H1 (cell line): Measurements from ENCODE around the gene BTRC. TPM values are rescaled to one million over a fixed set of nuclear protein-coding genes. Genes with fewer than 3 reads are reported as not detected.

Source experiments
- CTCF ChIA-PET: fragments of 300-600 bp; sonication (Branson Sonifier 250); formaldehyde crosslinking; loops from one replicate; lab custom pipeline; 2021; ENCODE audit not compliant: partially characterized antibody; lab: Charles Lee
- POLR2A ChIA-PET: fragments of 300-600 bp; sonication (Branson Sonifier 250); formaldehyde crosslinking; loops from one replicate; lab custom pipeline; 2021; ENCODE audit warnings: inconsistent platforms; ENCODE audit not compliant: partially characterized antibody; lab: Charles Lee
- DNase-seq, 2 experiments: peaks; one replicate each; pipeline versions ENCODE4 v3.0.0 to v3.0.0-alpha.2; 2010 to 2022; ENCODE audit warnings: low spot score in 2 of 2, low read depth in 1 of 2, mixed read lengths in 1 of 2
- FAIRE-seq: peaks from 2 replicates; lab custom pipeline; 2011; peaks lifted over from hg19 to GRCh38; lab: Jason Lieb, UNC
- H2AFZ ChIP-seq: 2 replicates; pipeline ENCODE4 v1.8.1; 2012; ENCODE audit warnings: low read length, inconsistent platforms
- H2AK5ac ChIP-seq: 2 replicates; pipeline ENCODE4 v1.6.1; 2013; ENCODE audit warnings: low read depth, low read length
- H2BK120ac ChIP-seq: replicated peaks from 2 replicates; pipeline ENCODE3; 2013; ENCODE audit warnings: low read depth, low read length, inconsistent platforms
- H2BK12ac ChIP-seq: 2 replicates; pipeline ENCODE4 v1.6.1; 2013; ENCODE audit warnings: low read depth, low read length
- H2BK15ac ChIP-seq: 2 replicates; pipeline ENCODE4 v1.6.1; 2013; ENCODE audit warnings: low read length
- H2BK20ac ChIP-seq: 2 replicates; pipeline ENCODE4 v1.6.1; 2013; ENCODE audit warnings: low read length
- H2BK5ac ChIP-seq: 2 replicates; pipeline ENCODE4 v1.6.1; 2013; ENCODE audit warnings: low read depth, low read length
- H3K14ac ChIP-seq: 2 replicates; pipeline ENCODE4 v1.6.1; 2013; ENCODE audit warnings: inconsistent platforms; ENCODE audit not compliant: insufficient read length
- H3K18ac ChIP-seq: 2 replicates; pipeline ENCODE4 v1.6.1; 2013; ENCODE audit warnings: low read length; ENCODE audit errors: extremely low read depth
- H3K23ac ChIP-seq: 2 replicates; pipeline ENCODE4 v1.6.1; 2013; ENCODE audit warnings: inconsistent platforms; ENCODE audit not compliant: insufficient read length
- H3K23me2 ChIP-seq: 2 replicates; pipeline ENCODE4 v1.6.1; 2013; ENCODE audit warnings: low read depth, low read length
- H3K27ac ChIP-seq: 2 replicates; pipeline ENCODE4 v1.6.1; 2011; ENCODE audit warnings: low read depth, low read length, inconsistent platforms
- H3K27me3 ChIP-seq, 4 experiments: replicated peaks in 1 of 4; 1 replicate in 1 of 4; 2 replicates in 3 of 4; pipeline versions ENCODE4 v1.6.1 to v1.8.1; 2011 to 2013; ENCODE audit warnings: low read length in 3 of 4, mild to moderate bottlenecking in 3 of 4, inconsistent platforms in 2 of 4, mixed read lengths in 2 of 4, moderate library complexity in 1 of 4; ENCODE audit not compliant: control insufficient read depth in 3 of 4, insufficient read depth in 3 of 4; ENCODE audit errors: extremely low read depth in 1 of 4
- H3K36me3 ChIP-seq, 4 experiments: 2 replicates each; pipeline versions ENCODE4 v1.6.1 to v1.8.1; 2011 to 2013; ENCODE audit warnings: mild to moderate bottlenecking in 4 of 4, low read length in 3 of 4, moderate library complexity in 2 of 4, control low read depth in 1 of 4, inconsistent platforms in 1 of 4; ENCODE audit not compliant: insufficient read depth in 4 of 4, control insufficient read depth in 2 of 4
- H3K4ac ChIP-seq: replicated peaks from 2 replicates; pipeline ENCODE3; 2013; ENCODE audit warnings: low read length, low read depth, mixed read lengths, inconsistent platforms; ENCODE audit not compliant: insufficient read length
- H3K4me1 ChIP-seq, 4 experiments: replicated peaks in 1 of 4; 1 replicate in 1 of 4; 2 replicates in 3 of 4; pipeline versions ENCODE4 v1.6.1 to v1.8.1; 2011 to 2013; ENCODE audit warnings: low read length in 3 of 4, inconsistent platforms in 2 of 4, mixed read lengths in 1 of 4; ENCODE audit not compliant: insufficient read depth in 4 of 4, control insufficient read depth in 3 of 4
- H3K4me2 ChIP-seq, 2 experiments: 2 replicates each; pipeline versions ENCODE4 v1.6.1 to v1.8.1; 2011 to 2013; ENCODE audit warnings: low read depth in 2 of 2, low read length in 2 of 2, control low read depth in 1 of 2, inconsistent platforms in 1 of 2, mild to moderate bottlenecking in 1 of 2; ENCODE audit not compliant: insufficient read depth in 1 of 2
- H3K4me3 ChIP-seq, 4 experiments: fragments of 200-600, 300-600 bp in 1 of 4; sonication (generic), shearing (Covaris generic), sonication (Bioruptor Twin) in 1 of 4; 2 replicates each; pipeline versions ENCODE4 v1.5.1 to v1.8.1; 2011 to 2016; ENCODE audit warnings: low read length in 4 of 4, low read depth in 3 of 4, control low read depth in 2 of 4, inconsistent platforms in 2 of 4, mild to moderate bottlenecking in 2 of 4, mixed read lengths in 1 of 4, moderate library complexity in 1 of 4; ENCODE audit not compliant: insufficient read depth in 2 of 4; ENCODE audit errors: extremely low read depth in 1 of 4
- H3K56ac ChIP-seq: replicated peaks from 2 replicates; pipeline ENCODE3; 2013; ENCODE audit warnings: low read depth, mild to moderate bottlenecking, mixed read lengths, low read length, inconsistent platforms; ENCODE audit not compliant: insufficient read length
- H3K79me1 ChIP-seq: 2 replicates; pipeline ENCODE4 v1.6.1; 2013; ENCODE audit warnings: low read depth, low read length, control low read depth
- H3K79me2 ChIP-seq, 2 experiments: 2 replicates each; pipeline versions ENCODE4 v1.6.1 to v1.8.1; 2012 to 2013; ENCODE audit warnings: low read length in 2 of 2, mild to moderate bottlenecking in 2 of 2, inconsistent platforms in 1 of 2; ENCODE audit not compliant: insufficient read depth in 2 of 2, control insufficient read depth in 1 of 2
- H3K9ac ChIP-seq, 4 experiments: replicated peaks in 1 of 4; 1 replicate in 1 of 4; 2 replicates in 3 of 4; pipeline versions ENCODE4 v1.6.1 to v1.8.1; 2011 to 2013; ENCODE audit warnings: low read depth in 3 of 4, low read length in 3 of 4, control low read depth in 2 of 4, mild to moderate bottlenecking in 2 of 4, moderate library complexity in 2 of 4, inconsistent platforms in 1 of 4; ENCODE audit errors: extremely low read depth in 1 of 4
- H3K9me3 ChIP-seq, 2 experiments: 2 replicates each; pipeline versions ENCODE4 v1.6.1 to v1.8.1; 2012 to 2013; ENCODE audit warnings: mild to moderate bottlenecking in 2 of 2, moderate library complexity in 2 of 2, control low read depth in 1 of 2, inconsistent platforms in 1 of 2, low read depth in 1 of 2, low read length in 1 of 2, mixed read lengths in 1 of 2; ENCODE audit not compliant: insufficient read depth in 2 of 2
- H4K20me1 ChIP-seq, 2 experiments: replicated peaks in 1 of 2; 2 replicates each; pipeline versions ENCODE3 to v1.8.1; 2011 to 2013; ENCODE audit warnings: inconsistent platforms in 2 of 2, low read length in 2 of 2, mild to moderate bottlenecking in 1 of 2; ENCODE audit not compliant: insufficient read depth in 2 of 2, control insufficient read depth in 1 of 2
- H4K5ac ChIP-seq: 2 replicates; pipeline ENCODE4 v1.6.1; 2013; ENCODE audit warnings: low read length, low read depth, mixed read lengths, inconsistent platforms; ENCODE audit not compliant: insufficient read length
- H4K8ac ChIP-seq: 2 replicates; pipeline ENCODE4 v1.8.0; 2013; ENCODE audit warnings: mild to moderate bottlenecking, moderate library complexity, low read length, inconsistent platforms; ENCODE audit not compliant: insufficient read depth; ENCODE audit errors: extremely low read depth
- H4K91ac ChIP-seq: replicated peaks from 2 replicates; pipeline ENCODE3; 2013; ENCODE audit warnings: low read length, mixed read lengths, inconsistent platforms; ENCODE audit not compliant: insufficient read length
- ASH2L ChIP-seq: fragments of 200-600, 300-600 bp; sonication (generic); IDR thresholded peaks from one replicate; pipeline ENCODE4 v1.7.1; 2017; ENCODE audit warnings: low read length
- ATF2 ChIP-seq: IDR thresholded peaks from 2 replicates; pipeline ENCODE4 v1.6.1; 2012; ENCODE audit warnings: low read length, inconsistent platforms
- HDAC2 ChIP-seq, 2 experiments: fragments of 300-600 bp in 1 of 2; sonication (generic) in 1 of 2; IDR thresholded peaks; 2 replicates each; pipeline ENCODE4 v1.6.1; 2011 to 2012; ENCODE audit warnings: low read depth in 2 of 2, low read length in 2 of 2, mild to moderate bottlenecking in 2 of 2, moderate library complexity in 2 of 2, borderline replicate concordance in 1 of 2, inconsistent platforms in 1 of 2
- KDM5A ChIP-seq: fragments of 200-600 bp; IDR thresholded peaks from 2 replicates; pipeline ENCODE4 v1.7.1; 2012; ENCODE audit warnings: mild to moderate bottlenecking, low read length, inconsistent platforms, mixed read lengths
- MAX ChIP-seq: IDR thresholded peaks from 2 replicates; pipeline ENCODE4 v1.6.1; 2012; ENCODE audit warnings: inconsistent platforms
- NANOG ChIP-seq: IDR thresholded peaks from 2 replicates; pipeline ENCODE4 v1.6.1; 2011; ENCODE audit warnings: low read length, low read depth, mild to moderate bottlenecking, inconsistent platforms; ENCODE audit not compliant: insufficient read depth, poor library complexity, severe bottlenecking
- SIRT6 ChIP-seq: IDR thresholded peaks from one replicate; pipeline ENCODE4 v1.7.1; 2012; ENCODE audit warnings: low read length, inconsistent platforms
- WGBS, 2 experiments: shearing (Covaris generic) in 1 of 2; methylation state at CpG; one replicate each; pipeline versions ENCODE4 v1.1.6 to v1.1.7; 2013 to 2015; ENCODE audit warnings: low lambda C conversion rate in 2 of 2, mixed read lengths in 2 of 2, inconsistent platforms in 1 of 2, low coverage in 1 of 2, missing lambda C conversion rate in 1 of 2; ENCODE audit not compliant: insufficient replicate concordance in 2 of 2, insufficient coverage in 1 of 2, insufficient read length in 1 of 2; ENCODE audit errors: extremely low coverage in 1 of 2, missing lambda C conversion rate in 1 of 2; 5-methylcytosine and 5-hydroxymethylcytosine counted together
- polyA plus RNA-seq, 7 experiments: library from polyadenylated mRNA; depleted of rRNA in 3 of 7; stranded (reverse) in 5 of 7; unstranded in 2 of 7; fragments of >200 nt in 5 of 7; fragments of 200-250 nt in 2 of 7; gene quantifications; 1 replicate in 5 of 7; 2 replicates in 1 of 7; 4 replicates in 1 of 7; pipeline versions ENCODE4 v1.2.1 to v1.2.3, GENCODE V29; 2011 to 2013; ENCODE audit warnings: missing spikeins in 2 of 7, mixed read lengths in 2 of 7
- total RNA-seq: library from RNA; stranded (reverse); fragmentation: NEBNext Ultra II Directional; extraction: Animal tissue kit (Norgen Biotek cat#: 25700); gene quantifications from 2 replicates; pipeline ENCODE4 v1.2.1, GENCODE V29; 2021

Gene BTRC
- total and polyA plus RNA-seq, 2 of the 8 experiments (the other 6 are each of a cell fraction or from before 2014, with no cell fraction given), result 9.9 to 24.7 TPM

- H3K79me2 ChIP-seq, result no peaks in the 10 kb centered on the region
- H2BK15ac ChIP-seq, result peak overlapping the region; percentile 5; the same call in 1 of the 2 replicates
- peak overlapping the region; percentile 58 for H4K91ac ChIP-seq
- peak overlapping the region; percentile 22 for H3K56ac ChIP-seq
- DNase-seq (peak in 1 of 2 experiments; percentile 95), FAIRE-seq (no peak)
- ChIA-PET POLR2A (interaction anchor here (0.7 to 3.6 kb wide), 7 partner anchors 8 to 356 kb away, joined by 3 to 12 read pairs (median 7); partner anchors contain the start of genes DPCD and POLL), CTCF (interaction anchor here (0.5 to 5.9 kb wide), 54 partner anchors 11 to 519 kb away, joined by 3 to 65 read pairs (median 4); partner anchors contain the start of genes DPCD, NPM3 and POLL)
- peaks cover 14% of the 10 kb centered on the region for H3K23me2 ChIP-seq
- H3K79me1 ChIP-seq, result no peaks in the 10 kb centered on the region
- H2AK5ac ChIP-seq, result no peak overlapping the region
- 0 out of 7 replicates have a peak overlapping the region, but pooled peaks of 2 of the 4 experiments have one; percentile 29 to 33 for H3K9ac ChIP-seq
- H3K4me2 ChIP-seq, result peak overlapping the region; percentile 71 to 98
- no peak overlapping the region for H4K8ac ChIP-seq
- H3K9me3 ChIP-seq, result no peaks in the 10 kb centered on the region
- no peak overlapping the region for H2BK120ac ChIP-seq
- H3K14ac ChIP-seq, result no peak overlapping the region
- H3K4ac ChIP-seq, result no peak overlapping the region
- H3K27me3 ChIP-seq, result peaks cover 7 to 73% (median 57%) of the 10 kb centered on the region in 4 experiments
- WGBS, 2 experiments, result 8% methylated on average over 19 of the region's 56 CpGs; no CpG with 5 or more reads in 1 of the 2 experiments
- H2BK5ac ChIP-seq, result peak overlapping the region; percentile 75; the same call in 1 of the 2 replicates
- no peaks in the 10 kb centered on the region for H3K36me3 ChIP-seq
- 0 out of 2 replicates have a peak overlapping the region, but pooled peaks have one; percentile 71 for H3K18ac ChIP-seq
- peak overlapping the region; percentile 27; the same call in 1 of the 2 replicates for H2BK12ac ChIP-seq
- no peak overlapping the region for H3K27ac ChIP-seq
- H2AFZ ChIP-seq, result peak overlapping the region; percentile 55; the same call in 1 of the 2 replicates
- H3K4me1 ChIP-seq, result peaks cover 0 to 20% (median 10%) of the 10 kb centered on the region in 4 experiments; a peak in 5 of 7 replicates
- no peak overlapping the region for H2BK20ac ChIP-seq
- H4K5ac ChIP-seq, result no peak overlapping the region
- H4K20me1 ChIP-seq, result peaks cover 0 to 6% of the 10 kb centered on the region in 2 experiments
- peak overlapping the region; percentile 34 to 72 (median 66) for H3K4me3 ChIP-seq
- H3K23ac ChIP-seq, result no peak overlapping the region
- no peak for TF ChIP-seq KDM5A
- TF ChIP-seq SIRT6, result no peak
- TF ChIP-seq MAX, result peak; percentile 36; the same call in 1 of the 2 replicates
- peak; percentile 18 for TF ChIP-seq ASH2L
- TF ChIP-seq HDAC2 (IDR thresholded peaks at IDR 0.05; ENCODE audit: borderline replicate concordance in 1 of 2, low read depth in 2 of 2, low read length in 2 of 2), result no peak; a peak in 1 of 4 replicates
- TF ChIP-seq NANOG, result no peak
- no peak for TF ChIP-seq ATF2
Observed at GRCh38 chr10:101569622-101570427, 215.9 kb downstream of the BTRC start.
